Activated T-cell treated with anti-CD3 and anti-CD28 coated beads, Interleukin-2, amount 50 U/mL, for 1 hour (primary cell): Measurements from ENCODE around the gene IGFBP2.

ENCODE experiments used
- DNase-seq: peaks from one replicate; pipeline ENCODE4 v3.0.0-alpha.2; 2020

IGFBP2 gene

GRCh38 chr2:216664593-216665034 is 31.4 kb downstream of the IGFBP2 start:
- no peak for DNase-seq

- no peak for DNase-seq
These were observed 32.0 kb downstream of the IGFBP2 start for GRCh38 chr2:216665242-216665641.

- DNase-seq: no peak
These were observed 32.5 kb downstream of the IGFBP2 start for GRCh38 chr2:216665717-216666116.

DNA sequence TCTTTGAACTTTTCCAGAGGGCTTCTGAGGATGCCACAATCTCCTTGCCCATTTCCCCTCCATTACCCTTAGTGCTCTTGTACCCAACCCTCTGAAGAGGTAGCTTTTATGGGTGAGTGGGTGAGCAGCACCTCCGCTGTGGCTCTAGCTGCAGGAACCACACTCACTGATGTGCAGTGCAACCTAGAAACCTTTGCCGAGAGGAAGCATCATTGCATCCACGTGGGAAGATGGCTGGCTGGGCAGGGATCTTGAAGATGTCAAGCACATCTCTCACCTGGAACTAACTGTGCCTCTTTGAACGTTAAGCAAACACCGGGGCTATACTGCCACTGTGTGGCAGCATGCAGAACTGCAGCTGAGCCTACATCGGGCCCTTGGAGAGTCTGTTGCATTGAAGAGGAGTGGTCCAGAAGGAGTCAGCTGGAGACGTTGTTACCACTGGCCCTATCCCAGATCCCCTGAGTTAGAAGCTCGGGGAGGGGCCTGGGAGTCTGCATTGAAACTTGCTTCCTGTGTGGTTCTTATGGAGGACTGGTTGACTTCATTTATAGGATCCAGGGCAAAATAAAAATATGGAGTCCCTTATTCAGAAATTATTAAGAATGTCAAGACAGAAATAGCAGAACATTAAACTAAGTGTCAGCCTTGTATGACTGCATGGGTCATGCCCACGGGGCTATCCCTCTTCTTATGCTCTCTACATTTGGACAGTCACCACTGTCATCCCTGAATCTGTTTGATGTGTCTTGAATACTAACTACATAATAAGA is 33.4 kb downstream of the IGFBP2 start:
- DNase-seq: peak; percentile 75

DNA sequence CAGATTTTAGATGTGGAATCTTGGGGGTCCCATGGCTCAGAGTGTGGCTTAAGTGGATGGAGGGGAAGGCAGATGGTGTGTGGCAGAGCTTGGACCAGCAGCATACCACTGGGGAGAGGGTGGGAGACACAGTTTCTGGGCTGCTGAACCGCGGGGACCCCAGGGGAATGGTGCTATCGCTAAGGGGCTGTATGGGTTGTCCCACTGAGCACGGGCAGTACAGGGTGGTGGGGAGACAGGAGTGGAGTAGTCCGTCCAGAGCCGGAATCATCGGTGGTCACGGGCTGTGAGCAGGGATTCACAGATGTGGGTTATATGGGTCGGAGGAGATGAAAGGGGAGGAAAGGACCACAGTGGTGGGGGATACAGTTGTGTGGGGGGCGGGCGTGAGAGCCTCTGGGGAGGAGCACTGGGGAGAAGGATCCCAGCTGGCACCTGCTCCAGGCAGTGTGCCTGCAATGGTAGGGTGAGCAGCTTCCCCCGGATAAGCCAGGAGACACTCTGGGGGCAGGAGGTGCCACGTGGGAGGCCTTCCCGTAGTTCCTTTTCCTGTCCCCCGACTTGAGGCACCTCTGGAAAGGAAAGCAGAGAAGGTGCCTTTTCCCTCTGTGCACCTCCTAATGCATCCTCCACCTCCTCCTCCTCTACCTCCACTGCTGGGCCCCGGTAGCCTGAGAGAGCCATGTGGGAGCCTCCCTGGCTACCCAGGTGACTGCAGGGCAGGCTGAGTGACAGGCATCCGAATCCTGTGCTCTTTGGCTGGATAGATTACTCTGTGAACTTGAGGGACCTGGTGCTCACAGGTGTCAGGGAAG is 37.3 kb downstream of the IGFBP2 start:
- DNase-seq: no peak

DNA sequence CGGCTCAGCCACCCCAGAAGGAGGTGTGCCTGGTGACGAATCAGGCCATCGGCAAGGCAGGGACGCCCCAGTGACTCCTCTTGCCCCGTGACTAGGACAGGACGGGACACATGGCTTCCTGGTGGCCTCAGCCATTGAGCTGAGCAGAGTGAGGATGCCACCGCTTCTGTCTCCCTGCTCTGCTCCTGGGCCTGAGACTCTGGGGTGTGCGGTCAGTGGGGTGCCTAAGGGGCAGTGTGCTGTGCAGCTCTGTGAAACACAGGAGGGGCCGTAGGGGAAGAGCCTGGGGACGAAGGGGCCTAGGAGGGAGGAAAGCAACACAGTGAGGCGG is 37.8 kb downstream of the IGFBP2 start:
- DNase-seq: no peak

GRCh38 chr2:216671791-216672343 is 38.6 kb downstream of the IGFBP2 start:
- DNase-seq: no peak

DNA sequence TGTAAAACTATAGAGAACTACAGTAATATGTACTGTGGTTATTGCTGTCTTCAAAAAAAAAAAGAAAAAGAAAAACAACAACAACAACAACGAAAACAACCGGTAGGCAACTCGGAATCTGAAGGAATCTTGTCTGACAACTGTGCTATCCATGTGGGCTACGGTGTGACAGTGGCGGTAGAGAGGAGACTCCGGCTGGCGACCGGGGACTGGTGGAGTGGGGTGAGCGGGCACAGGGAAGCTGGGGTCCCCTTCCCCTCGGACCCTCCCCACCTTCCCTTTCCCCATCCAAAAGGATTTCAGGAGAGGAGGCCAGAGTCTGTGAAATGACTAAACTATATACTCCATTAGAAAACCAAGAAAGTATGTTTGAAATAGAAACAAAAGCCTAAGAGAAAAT is 39.2 kb downstream of the IGFBP2 start:
- no peak for DNase-seq

- no peak for DNase-seq
These were observed 39.8 kb downstream of the IGFBP2 start for GRCh38 chr2:216673021-216673420.

- no peak for DNase-seq
These were observed 40.4 kb downstream of the IGFBP2 start for GRCh38 chr2:216673609-216674008.

GRCh38 chr2:216674376-216674775 is 41.2 kb downstream of the IGFBP2 start:
- no peak for DNase-seq

DNA sequence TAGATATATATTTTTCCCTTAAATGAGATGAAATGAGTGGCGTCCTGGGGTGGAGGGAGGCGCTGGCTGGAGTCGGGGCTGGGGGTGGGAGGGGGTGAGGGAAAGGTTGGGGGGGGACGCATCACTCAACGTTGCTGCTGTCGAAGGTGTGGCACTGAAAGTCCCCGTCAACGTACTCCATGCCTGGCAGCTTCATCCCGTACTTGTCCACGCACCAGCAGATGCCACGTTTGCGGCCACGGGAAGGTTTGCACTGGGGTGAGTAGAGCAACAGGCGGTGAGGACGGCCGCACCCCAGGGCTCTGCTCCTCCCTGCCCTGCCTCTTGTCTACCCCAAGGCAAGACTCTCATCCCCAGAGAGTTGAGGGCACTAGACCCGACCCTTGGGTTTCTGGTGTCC is 43.4 kb downstream of the IGFBP2 start:
- no peak for DNase-seq

DNA sequence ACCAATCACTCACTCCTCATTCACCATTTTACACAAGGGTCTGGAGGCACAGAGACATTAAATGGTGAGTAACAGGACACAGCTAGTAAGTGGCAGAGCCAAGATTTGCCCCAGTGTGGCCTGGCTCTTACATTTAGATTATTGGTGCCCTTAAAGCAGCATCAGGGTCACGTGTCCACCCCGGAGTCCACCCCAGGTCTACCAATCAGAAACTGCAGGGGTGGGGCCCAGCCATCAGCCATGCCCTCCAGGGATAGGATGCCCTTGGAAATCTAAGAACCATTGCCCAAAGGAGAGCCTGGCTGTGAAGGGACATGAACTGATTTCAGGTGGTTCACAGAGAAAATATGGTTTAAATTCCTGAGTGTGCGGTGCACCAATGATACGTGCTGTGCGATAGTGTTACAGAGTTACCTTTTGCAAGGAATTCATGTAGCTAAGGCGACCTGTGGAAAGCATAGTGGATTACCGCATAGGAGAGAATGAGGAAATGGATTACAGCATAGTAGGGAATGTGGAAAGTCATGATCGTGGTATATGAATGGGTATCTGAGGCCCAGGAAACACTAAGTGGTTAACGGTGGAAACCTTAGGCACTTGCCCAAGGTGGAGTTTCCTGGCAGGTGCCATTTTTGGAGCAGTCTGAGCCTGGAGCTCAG is 44.3 kb downstream of the IGFBP2 start:
- DNase-seq: no peak

DNA sequence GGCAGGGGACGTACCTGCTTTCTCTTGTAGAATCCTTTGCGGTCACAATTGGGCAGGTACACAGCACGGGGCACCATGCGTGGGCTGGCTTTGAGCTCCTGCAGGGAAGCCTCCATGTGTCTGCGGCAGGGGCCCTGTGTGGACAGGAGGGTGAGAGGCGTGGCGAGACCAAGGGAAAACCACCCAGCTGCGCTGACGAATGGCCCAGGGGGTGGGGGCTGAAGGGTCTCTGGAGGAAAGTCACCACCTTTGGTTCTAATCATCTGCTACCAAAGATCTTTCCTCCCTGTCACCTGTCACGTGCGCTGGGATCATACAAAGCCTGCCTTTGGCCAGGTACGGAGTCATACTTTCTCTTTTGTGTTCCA is 44.9 kb downstream of the IGFBP2 start:
- DNase-seq: no peak

DNA sequence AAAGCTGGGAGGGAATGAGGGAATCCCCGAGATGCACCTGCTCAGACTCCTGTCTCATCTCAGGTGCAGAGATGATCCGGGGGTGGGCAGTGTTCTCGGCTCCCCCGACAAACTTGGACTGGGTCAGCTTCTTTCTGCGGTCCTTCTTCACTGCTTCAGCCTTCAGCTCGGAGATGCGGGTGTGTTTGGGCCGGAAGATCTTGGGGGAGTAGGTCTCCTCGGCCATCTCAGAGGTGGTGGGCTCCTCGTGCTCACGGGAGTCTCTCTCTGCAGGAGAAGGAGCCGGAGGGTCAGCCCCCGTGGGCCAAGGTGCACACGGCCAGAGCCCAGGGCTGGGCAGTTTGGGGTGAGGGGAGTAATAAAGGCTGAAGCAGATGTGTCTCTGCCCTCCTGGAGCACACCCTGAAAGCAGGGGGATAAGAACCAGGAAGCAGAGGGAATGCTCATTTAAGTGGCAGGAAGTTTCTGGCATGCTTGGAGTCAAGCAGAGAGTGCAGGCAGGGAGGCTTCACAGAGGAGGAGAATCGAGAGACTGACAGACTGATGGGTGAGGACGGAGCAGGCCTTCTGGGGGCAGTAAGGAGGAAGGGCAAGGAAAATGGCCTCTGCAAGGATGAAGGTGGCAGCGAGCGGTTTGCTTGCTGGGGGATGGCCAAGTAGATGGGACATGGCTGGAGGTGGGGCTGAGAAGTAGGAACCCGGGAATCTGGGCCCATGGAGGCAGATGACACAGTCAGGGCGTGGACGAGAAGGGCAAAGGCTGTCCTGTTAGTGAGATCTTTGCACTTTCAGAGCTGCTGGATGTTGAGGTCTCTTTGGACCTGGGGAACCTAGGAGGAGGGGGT is 45.8 kb downstream of the IGFBP2 start:
- DNase-seq: no peak

- DNase-seq: no peak
These were observed 46.4 kb downstream of the IGFBP2 start for GRCh38 chr2:216679658-216680024.

- no peak for DNase-seq
These were observed 47.9 kb downstream of the IGFBP2 start for GRCh38 chr2:216680951-216681629.

- no peak for DNase-seq
These were observed 48.5 kb downstream of the IGFBP2 start for GRCh38 chr2:216681683-216682082.

- no peak for DNase-seq
These were observed 50.6 kb downstream of the IGFBP2 start for GRCh38 chr2:216683846-216684245.

- DNase-seq: no peak
These were observed 52.2 kb downstream of the IGFBP2 start for GRCh38 chr2:216685327-216685875.

DNA sequence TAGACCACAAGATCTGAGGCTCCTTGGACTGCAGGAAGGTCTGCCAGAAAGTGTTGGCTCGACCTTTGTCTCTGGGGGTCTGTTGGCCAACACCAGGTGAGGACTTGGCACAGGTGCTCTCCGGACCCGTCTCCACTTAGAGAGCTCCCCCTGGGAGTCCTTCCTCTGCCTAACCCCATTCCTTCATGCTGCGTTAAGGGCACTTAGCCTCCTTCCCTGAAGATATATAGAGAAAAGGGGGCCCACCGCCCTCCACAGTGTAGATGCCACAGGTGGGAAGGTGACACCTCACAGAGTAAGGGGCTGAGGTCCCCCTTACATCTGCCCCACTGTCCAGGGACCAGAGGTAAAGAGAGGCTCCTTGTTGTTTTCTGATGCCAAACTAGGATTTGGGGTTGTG is 53.9 kb downstream of the IGFBP2 start:
- DNase-seq: no peak

DNA sequence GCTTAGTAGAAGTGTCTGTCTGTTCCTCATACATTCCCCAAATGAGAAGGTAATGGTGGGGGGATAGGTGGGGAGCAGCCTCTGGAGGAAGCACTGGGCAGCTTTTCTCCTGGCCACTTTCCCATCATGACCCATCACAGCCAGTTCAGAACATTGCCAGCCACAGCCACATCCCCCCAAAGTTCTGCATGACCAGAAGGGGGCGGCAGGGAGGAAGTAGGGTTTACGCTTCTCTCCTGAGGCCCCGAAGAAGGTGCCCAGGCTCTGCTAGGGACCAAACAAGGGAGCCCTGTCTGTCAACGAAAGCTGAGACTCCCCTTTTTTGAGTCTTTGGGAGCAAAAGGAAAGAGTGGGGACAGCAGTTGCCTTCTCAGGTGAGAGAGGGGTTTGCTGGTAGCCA is 54.4 kb downstream of the IGFBP2 start:
- peak; percentile 29 for DNase-seq
